Fibroblast of skin of abdomen (primary cell): Measurements from ENCODE around the gene GOSR1. TPM values are rescaled to one million over a fixed set of nuclear protein-coding genes. Genes with fewer than 3 reads are reported as not detected.
A peak's percentile ranks its signal among the peaks of the same experiment; 100 is the strongest.
"Not testable (repeated sequence)": the region's sequence is repeated elsewhere in the genome, so short reads cannot be mapped to it uniquely, and the experiment has no call there.

ENCODE experiments used
- DNase-seq: peaks from one replicate; pipeline ENCODE4 v3.0.0-alpha.2; 2013
- polyA plus RNA-seq, 2 experiments: library from polyadenylated mRNA; unstranded; fragments of 120-200 nt; gene quantifications; one replicate each; pipeline ENCODE4 v1.2.1, GENCODE V29; 2013; ENCODE audit not compliant: insufficient read length in 2 of 2

The GOSR1 gene
- polyA plus RNA-seq (2013, experiment 1 of 2; ENCODE audit: insufficient read length), result 27.2 TPM
- polyA plus RNA-seq (2013, experiment 2 of 2; ENCODE audit: insufficient read length), result 28.7 TPM

DNA sequence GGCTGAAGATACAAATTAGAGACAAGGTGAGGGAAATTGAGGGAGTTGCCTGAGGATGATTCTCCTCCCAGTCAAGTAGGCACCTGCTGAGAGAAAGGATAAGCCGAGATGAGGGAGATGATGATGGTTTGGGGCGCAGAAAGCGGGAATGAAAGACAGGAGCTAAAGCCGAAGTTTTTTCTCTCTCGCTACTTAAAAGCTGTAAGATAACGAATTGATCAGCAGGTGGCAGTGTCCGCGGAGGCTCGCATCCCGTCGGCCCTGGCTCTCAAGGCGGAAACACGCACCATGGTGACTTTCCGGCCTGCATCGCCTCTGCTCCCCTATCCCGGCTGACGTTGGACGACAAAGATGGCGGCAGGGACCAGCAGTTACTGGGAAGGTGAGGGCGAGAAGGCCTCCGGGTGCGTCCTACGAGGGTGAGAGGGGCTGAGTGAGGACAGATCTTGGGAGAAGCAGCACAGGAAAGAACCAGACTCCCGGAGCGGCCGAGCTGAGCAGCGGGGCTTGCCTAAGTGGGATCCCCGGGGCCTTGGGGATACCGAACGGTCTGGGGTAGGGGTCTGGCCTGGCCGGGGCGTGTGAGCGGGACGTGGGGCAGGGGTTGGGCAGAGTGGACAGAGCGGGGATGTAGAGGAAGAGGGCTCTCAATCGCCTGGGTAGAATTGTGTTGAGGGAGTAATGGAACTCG is at the start of gene GOSR1:
GOSR1 (plus strand) TSS at position 326 of the 691 bp plus-strand sequence; CDS start at position 352, 26 bp downstream.
- peak; percentile 93 for DNase-seq

DNA sequence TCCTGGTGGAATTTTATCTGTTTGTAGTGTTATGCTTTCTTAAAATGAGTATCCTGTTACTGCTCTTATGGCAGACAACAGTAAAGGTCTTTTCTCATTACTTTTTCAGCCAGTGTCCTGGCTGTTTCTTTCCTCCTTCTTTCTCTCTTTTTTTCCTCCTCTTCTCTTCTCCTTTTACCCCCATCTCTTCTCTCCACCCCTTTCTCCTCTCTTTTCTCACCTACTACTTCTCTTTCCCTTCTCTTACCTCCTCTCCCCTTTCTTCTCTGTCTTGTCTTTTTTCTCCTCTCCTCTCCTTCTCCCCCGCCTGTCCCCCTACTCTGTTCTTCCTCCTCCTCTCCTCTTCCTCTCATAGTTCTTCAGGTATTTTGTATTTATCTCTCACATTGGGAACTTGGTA is 49.6 kb upstream of the GOSR1 start:
- no peak for DNase-seq

DNA sequence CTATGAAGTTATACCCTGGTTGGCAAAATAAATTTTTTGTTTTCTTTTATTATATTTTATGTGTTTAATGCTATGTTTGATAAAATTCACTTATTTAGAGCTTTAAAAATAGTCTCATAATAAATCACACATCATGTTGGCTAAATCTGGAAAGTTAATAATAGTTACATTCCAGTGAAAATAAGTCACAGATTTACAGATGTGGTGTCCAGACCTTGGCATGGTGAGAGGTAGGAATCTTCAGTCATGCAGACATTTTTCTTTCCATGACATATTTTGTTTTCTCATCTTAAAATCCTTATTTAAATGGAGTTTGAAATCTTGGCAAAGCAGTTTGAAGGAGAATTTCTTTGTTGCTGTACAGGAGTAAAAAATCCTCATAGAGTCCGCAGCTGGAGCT is 48.1 kb upstream of the GOSR1 start:
- DNase-seq, result peak; percentile 72

DNA sequence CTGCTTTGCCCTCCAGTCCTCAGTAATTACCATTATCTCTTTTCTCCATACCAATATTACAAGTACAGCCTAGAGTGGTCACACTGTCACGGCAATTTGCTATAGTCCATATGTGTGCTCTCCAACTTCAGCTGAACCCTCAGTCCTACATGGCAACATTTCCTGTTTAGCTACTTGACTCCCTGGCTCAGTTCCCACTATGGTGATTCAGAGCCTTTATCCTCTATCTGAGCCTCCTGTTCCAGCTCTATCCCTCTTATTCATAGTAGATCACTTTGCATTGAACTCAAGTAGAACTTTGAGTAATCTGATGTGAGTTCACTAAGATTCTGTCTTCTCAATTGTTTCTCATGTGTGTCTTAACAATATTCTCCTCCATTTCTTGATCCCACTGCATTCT is 43.7 kb upstream of the GOSR1 start:
- DNase-seq, result peak; percentile 82

DNA sequence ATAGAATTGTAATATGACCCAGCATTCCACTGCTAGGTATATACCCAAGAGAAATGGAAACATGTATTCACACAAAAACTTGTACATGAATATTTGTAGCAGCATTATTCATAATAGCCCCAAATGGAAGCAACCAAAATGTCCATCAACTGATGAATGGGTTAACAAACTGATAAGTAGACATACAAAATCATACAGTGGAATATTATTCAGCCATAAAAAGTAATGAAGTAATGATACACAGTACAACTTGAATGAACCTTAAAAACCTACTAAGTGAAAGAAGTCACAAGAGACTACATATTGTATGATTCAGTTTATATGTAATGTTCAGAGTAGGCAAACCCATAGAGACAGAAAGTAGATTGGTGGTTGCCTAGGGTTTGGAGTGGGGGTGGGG is 40.5 kb upstream of the GOSR1 start:
- no peak for DNase-seq

DNA sequence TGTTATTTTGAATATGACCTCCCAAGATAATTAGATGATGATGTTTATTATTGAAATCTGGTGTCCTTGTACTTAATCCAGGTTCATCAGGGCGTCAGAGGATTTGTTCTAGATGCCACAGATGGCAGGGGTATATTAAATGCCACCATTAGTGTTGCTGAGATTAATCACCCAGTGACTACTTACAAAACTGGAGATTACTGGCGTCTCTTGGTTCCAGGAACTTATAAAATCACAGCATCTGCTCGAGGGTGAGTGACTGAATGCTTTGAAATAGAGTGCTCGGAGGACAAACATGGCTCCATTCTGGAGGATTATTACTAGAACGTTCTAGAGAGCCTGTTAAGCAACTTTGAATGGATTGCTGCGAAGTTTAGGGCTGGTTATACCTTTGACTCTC is 33.5 kb upstream of the GOSR1 start:
- no peak for DNase-seq

DNA sequence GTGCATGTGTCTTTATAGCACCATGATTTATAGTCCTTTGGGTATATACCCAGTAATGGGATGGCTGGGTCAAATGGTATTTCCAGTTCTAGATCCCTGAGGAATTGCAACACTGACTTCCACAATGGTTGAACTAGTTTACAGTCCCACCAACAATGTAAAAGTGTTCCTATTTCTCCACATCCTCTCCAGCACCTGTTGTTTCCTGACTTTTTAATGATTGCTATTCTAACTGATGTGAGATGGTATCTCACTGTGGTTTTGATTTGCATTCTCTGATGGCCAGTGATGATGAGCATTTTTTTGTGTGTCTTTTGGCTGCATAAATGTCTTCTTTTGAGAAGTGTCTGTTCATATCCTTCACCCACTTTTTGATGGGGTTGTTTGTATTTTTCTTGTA is 30.6 kb upstream of the GOSR1 start:
- DNase-seq, result not testable (repeated sequence)

DNA sequence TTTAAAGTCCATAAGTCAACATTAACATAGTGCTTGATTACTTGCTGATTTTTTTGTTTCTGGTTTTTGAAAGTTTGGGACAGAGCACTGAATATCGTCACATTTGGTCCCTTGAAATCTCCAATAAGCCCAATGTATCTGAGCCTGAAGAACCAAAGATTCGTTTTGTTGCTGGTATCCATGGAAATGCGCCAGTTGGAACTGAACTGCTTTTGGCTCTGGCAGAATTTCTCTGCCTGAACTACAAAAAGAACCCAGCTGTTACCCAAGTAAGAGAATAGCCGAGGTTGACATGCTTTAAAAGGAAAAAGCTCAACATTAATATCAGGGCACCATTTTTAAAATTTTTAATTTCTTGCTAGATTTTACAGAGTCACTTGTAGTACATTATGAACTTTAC is 27.7 kb upstream of the GOSR1 start:
- no peak for DNase-seq

DNA sequence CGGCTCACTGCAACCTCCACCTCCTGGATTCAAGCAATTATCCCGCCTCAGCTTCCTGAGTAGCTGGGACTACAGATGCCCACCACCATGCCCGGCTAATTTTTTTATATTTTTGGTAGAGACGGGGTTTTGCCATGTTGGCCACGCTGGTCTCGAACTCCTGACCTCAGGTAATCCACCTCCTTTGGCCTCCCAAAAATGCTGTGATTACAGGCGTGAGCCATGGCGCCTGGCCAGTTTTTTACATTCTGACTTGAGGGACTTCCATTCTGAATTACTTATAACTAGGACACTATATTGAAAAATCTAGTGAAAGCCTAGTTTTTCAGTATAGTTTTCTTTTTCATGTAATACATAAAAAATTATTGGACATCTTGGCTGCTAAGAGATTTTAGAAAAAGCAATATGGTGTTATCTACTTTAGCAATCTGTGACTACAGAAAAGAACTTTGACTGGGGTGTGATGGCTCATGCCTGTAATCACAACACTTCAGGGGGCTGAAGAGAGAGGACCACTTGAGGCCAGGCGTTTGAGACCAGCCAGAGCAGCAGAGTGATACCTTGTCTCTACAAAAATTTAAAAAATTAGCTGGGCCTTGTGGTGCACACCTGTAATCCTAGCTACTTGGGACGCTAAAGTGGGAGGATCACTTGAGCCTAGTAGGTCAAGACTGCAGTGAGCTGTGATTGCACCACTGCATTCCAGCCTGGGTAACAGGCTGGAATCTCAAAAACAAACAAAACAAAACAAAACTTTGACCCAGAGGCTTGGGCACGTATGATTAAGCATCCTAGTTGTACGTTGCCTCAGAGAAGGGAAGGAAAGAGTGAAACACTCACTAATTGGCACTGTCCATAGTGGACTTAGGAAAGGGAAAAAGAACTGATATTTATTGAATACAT is 26.8 kb upstream of the GOSR1 start:
- DNase-seq, result no peak

DNA sequence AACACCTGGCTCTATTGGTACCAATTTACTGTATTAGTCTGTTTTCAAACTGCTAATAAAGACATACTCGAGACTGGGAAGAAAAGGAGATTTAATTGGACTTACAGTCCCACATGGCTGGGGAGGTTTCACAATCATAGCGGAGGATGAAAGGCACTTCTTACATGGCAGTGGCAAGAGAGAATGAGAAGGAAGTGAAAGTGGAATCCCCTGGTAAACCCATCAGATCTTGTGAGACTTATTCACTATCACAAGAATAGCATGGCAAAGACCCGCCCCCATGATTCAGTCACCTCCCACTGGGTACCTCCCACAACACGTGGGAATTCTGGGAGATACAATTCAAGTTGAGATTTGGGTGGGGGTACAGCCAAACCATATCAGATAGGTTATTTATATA is 22.6 kb upstream of the GOSR1 start:
- DNase-seq, result no peak

DNA sequence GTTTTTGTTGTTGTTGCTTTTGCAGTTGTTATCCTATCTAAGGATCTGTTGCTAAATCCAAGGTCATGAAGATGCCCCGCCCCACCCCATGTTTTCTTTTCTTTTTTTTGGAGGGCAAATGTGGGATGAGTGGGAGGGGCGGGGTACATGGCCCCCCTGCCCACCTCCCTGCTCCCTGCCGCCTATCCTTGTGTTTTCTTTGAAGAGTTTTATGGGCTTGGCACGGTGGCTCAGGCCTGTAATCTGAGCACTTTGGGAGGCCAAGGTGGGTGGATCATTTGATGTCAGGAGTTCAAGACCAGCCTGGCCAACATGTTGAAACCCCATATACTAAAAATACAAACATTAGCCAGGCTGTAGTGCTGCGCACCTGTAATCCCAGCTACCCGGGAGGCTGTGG is 18.8 kb upstream of the GOSR1 start:
- no peak for DNase-seq

DNA sequence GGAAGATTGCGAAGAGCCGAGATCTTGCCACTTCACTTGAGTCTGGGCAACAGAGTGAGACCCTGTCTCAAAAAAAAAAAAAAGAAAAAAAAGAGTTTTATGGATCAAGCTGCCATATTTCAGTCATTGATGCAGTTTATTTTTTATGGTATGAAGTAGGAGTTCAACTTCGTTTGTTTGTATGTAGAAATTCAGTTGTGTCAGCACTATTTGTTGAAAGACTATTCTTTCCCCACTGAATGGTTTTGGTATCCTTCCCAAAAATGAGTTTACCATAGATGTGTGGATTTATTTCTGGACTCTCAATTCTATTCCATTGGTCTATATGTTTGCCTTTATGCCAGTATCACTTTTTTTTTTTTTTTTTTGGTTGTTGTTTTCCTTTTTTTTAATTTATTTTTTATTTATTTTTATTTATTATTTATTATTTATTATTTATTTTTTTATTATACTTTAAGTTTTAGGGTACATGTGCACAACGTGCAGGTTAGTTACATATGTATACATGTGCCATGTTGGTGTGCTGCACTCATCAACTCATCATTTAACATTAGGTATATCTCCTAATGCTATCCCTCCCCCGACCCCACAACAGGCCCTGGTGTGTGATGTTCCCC is 18.3 kb upstream of the GOSR1 start:
- DNase-seq, result not testable (repeated sequence)

DNA sequence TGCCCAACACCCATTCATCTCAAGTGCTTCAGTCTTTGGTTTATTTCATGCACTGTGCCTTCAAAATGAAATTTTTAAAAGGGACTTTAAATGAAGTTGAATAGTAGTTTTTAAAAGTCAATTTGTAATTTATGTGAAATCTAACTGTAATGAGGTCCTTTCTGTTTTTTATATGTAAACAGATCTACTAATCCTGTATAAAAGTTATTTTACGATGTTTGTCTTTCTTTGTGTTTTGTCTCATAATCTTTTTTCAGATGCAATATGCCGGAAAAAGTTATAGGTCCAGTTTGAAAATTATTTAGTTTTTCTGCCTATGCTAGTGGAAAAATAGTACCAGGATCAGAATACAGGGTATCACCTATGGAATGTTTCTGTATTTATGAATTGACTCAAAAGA is 8.7 kb upstream of the GOSR1 start:
- DNase-seq, result no peak

DNA sequence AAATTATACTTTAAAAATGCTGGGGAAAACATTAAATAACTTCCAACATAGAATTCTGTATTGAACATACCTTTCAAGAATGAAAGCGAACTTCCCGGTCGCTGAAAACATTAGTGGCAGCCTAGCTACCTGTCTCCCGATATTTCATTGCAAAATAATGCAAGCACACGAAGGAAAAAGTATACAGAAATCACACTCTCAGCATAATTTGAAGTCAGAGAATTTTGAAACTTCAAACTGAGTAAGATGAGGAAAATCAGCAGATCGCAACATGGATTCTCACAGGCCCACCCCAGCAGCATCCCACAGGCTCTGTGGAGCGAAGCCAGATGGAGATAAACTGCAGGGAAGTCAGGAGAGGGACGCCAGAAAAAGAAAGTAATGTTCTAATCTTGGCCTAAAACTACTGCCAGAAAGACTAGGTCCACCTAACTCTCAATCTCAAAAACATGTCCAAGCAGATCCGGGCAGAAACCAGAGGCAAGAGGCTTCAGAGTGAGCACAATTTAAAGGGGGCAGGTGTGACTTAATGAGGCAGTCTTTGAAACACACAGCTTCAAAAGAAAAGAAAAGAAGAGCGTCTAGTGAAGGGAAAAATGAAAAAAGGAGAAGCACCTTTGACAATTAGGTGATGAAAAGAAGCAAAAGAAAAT is 4.8 kb upstream of the GOSR1 start:
- DNase-seq, result no peak

DNA sequence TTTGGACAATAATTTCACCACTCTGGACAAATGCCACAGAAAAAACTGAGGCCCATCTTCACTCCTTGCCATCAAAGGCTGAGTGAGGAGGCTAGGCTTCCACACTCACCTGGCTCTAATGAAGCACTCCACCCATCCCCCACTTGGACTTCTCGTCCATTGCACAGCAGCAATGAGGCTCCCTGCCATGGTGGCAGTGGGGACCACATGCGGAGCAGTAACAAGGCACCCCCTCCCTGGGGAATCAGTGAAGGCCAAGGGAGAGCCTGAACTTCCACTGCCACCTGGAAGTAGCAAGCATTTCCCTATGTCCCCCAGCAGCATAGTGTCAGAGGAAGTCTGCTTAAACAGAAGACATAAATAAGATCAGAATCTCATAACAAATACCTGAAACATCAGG is 2.0 kb upstream of the GOSR1 start:
- no peak for DNase-seq

DNA sequence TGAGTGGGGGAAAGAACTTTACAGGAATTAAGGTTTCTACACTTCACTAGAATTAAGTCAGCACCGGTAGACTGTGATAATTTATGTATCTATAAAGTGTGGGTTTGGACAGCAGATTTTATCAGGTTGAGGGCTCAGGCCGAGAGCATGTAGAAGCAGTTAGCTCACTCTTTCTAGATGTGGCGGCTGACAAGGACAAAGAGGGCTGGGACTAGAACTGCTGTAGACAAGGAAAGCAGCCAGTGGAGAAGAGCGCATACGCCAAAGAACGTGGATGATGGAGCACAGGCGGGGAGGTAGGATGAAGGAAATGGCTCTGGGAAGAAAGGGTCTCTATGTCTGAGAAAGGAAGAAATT is 504 bp upstream of the GOSR1 start:
- DNase-seq, result no peak

DNA sequence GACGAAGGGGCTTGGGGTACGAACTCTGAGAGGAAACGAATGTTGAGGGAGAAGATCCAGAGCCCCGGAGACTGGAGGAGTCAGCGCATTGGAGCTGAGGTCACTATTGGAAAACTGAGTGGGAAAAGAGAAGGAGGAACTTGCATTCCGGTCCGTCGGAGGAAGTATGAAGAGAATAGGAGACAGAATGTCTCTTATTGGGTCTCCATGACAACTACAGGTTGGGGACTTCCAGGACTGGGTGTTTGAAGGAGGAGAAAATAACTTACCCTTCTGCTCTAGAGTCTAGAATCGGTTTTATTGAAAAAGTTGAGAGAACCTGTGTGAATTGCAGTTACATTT is 537 bp downstream of the GOSR1 start:
- no peak for DNase-seq

DNA sequence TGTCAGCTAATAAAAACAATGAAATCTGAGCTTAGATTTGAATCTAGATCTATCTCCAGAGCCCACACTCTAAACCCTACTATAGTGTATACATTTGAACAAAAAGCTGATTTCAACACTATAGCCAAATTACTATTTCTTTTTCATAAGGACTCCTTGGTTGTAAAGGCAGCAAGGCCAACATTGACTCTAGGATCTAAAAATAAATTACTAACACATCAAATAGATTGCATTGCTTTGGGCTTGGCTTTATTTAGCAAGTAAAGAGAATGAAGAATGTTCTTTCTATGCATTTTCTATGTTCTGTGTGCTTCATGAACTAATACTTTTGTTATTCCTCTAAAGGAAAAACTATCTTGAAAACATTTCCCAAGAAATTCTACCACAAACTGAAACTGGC is 5.3 kb downstream of the GOSR1 start:
- no peak for DNase-seq

DNA sequence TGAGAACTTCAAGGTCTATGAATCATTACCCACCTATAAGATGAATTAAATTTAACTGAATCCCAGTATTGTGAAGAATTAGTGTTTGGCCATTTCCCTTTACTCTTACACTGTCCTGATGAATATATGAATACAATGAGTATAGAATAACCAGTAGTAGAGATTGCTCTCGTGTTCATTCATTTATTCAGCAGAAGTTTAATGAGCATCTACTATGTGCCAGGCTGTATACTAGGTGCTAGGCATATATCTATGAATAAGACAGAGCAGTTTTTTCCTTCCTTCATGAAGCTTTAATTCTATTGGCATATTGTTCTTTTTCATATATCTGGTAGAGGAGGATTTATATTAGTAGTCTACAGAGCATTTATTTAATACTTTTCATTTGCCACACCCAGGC is 6.0 kb downstream of the GOSR1 start:
- no peak for DNase-seq

DNA sequence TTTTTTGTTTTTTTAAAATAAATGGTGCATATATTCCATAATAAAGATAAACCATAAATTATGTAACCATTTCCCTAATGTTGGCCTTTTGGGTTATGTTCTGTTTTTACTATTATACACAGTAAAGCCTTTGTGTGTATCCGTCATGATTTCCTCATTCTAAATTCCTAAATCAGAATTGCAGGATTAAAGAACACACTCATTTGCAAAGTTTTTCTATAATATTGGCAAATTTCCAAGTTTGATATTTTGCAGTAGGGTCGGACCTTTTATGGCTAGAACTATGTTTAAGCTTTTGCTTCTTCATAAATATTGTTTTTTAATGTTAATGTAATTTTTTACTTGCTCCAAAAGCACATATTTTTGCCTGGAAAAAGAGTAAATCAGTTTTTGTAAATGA is 16.6 kb downstream of the GOSR1 start:
- no peak for DNase-seq

DNA sequence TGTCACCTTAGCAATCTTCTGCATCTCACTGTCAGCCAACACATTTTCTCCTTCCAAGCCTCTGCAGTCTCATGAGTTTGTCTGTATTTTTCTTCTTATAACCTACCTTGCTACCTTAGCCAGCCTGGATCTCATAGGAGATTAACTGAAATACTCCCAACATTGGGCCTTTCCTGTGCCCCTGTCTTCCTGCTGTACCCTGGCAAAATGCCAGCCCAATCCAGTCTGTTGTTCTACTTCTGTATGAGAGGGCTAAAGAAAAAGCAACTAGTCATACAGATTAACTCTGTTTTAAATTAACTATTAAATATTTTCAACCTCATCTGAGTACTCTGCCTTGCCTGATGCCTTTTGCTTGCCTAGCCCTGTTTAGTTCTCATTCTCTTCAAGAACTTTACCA is 18.4 kb downstream of the GOSR1 start:
- no peak for DNase-seq

DNA sequence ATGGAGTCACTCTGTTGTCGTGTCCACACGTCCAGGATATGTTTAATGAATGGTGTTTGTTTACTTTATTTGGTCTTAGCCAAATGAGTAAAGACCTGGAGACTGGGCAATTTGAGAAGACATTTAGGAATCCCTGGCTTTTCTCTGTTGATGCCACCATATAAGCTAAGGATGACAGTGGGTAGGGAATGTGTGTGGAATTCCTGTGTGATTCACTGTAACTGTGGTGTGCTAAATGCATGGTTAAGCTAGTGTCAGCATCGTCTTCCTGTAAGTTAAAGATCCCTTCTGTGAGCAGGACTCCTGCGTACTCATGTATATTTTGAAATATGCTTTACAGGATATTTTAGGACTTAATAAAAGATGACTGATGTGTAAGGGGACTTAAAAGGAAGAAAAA is 26.4 kb downstream of the GOSR1 start:
- DNase-seq, result no peak

DNA sequence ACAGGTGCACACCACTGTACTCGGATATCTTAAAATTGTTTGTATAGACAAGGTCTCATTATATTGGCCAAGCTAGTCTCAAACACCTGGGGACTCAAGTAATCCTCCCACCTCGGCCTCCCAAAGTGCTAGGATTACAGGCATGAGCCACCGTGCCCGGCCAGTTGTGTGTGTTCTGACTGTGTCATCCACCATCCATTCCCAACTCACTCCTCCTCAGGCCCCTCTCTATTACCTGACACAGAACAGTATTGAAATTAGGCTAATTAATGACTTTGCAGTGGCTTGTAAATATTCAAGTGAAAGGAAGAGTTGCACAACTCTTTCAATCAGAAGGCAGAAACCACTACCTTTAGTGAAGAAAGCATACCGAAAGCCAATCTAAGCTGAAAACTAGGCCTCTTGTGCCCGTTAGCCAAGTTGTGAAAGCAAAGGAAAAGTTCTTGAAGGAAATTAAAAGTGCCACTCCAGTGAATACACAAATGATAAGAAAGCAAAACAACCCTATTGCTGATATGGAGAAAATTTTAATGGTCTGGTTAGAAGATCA is 28.7 kb downstream of the GOSR1 start:
- DNase-seq, result no peak
